GM19467 (cell line): Measurements from ENCODE around the gene SMIM22.
A peak's percentile ranks its signal among the peaks of the same experiment; 100 is the strongest.
"Not testable (repeated sequence)": the region's sequence is repeated elsewhere in the genome, so short reads cannot be mapped to it uniquely, and the experiment has no call there.

Source experiments
- ATAC-seq: cut with Tn5 transposase; IDR thresholded peaks from one replicate; pipeline ENCODE4 v1.9.1; 2021; ENCODE audit warnings: mild to moderate bottlenecking, moderate library complexity; ENCODE audit not compliant: unreplicated experiment

The SMIM22 gene

DNA sequence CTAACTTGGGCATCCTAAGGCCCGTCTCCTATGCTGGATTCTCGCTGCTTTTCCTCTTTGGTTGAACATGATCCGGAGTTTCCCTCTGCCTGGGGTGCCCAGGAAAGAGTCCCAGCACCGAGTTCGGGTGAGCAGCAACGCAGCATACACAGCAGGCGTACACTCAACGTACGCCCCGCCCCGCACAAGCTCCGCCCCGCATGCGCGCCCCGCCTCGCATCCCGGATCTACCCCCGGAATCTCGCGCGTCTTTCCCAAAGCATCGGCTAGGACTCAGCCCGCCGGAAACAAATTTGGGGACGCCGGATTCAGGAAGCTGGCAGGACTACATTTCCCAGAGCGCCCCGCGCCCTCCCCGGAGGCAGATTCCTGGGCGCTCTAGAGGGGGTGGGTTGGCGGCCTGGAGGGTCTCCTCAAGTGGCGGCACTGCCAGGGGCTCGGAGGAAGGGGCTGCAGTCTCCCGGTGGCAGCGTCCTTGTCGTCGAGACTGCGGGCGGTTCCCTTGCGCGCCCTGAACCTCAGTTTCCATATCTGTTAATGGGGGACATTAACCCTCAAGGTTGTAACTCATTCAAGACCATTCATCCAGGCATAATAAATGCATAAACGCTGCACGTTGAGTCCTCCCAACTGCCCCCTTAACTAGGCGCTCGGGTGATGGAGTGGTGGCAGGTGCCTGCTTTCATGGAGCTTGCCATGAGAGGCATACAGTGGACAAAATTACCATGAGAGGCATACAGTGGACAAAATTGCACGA, 26.4 kb upstream of the SMIM22 start:
- ATAC-seq: peak; percentile 68

DNA sequence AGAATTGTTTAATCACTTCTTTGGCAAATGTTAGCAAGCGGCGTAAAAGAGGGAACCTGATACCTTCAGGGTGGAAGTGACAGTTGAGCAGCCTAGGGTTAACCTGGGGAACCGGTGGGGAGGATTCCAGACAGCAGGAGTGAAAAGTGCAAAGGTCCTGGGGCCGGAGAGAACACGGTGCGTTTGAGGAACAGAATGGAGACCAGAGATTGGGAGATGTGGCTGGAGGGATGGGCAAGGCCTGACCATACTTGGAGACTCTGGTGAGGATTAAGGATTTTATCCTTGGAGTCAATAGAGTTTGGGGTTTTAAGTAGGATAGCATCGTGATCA, 25.9 kb upstream of the SMIM22 start:
- no peak for ATAC-seq

DNA sequence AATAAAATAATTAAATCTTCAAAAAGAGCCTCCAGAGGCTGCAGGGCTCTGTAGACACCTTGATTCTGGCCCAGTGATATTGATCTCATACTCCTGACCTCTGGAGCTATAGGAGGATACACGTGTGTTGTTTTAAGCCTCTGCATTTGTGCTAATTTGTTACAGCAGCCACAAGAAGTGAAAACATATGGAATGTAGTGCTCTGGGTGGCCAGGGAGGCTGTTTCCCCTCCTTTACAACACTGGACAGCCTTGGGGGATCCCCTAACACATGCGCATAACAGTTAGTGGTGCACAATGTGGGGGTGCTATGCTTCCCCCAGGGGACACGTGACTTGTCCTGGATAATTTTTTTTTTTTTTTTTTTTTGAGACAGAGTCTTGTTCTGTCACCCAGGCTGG, 23.5 kb upstream of the SMIM22 start:
- no peak for ATAC-seq

DNA sequence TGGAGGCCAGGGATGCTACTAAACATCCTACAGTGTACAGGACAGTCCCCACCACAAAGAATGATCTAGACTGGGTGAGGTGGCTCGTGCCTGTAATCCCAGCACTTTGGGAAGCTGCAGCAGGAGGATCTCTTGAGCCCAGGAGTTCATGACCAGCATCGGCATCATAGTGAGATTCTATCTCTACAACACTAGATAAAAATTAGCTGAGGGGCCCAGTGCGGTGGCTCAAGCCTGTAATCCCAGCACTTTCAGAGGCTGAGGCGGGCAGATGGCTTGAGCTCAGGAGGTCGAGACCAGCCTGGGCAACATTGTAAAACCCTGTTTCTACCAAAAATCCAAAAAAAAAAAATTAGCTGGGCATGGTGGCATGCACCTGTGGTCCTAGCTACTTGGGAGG, 22.8 kb upstream of the SMIM22 start:
- no peak for ATAC-seq

DNA sequence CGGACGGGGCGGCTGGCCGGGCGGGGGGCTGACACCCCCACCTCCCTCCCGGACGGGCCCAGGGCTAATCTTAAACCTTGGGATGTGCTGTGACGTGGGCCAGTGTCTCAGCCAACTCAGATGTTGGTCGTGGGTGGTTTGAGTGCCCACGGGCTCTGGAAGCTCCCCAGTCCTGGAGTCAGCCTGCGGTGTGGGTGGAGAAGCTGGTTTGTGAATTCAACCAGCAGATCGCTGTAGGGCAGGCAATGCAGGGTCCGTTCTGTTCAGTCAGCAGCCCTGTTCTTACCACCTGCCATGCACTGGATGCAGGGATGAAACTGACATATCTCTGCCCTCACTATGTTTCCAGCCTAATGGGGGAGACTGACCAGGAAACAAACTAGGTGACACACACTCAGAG, 20.2 kb upstream of the SMIM22 start:
- no peak for ATAC-seq

DNA sequence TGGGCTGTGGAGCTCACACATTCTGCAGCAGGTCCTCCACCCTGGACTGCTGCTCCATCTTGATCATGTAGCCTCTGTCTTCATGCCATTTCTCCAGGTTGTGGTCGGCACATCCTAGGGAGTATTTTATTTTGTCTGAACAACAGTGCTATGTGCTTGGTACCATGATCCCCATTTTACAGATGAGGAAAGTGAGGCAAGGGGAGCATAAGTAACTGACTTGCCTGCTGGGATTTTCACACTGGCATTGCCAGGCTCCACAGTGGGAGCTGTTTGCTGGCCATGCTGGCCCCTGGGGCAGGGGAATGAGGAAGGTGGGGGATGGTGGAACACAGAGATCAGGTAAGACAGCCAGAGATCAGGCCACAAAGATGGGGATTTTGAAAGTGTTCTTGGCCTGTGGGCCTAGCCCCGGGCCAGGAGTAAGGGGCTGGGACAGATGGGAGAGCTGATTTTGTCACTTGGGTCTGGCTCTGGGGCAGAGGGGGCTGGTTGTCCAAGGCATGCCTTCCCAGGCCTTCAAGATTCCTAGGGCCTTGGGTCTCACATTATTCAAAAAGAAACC, 18.9 kb upstream of the SMIM22 start:
- no peak for ATAC-seq

DNA sequence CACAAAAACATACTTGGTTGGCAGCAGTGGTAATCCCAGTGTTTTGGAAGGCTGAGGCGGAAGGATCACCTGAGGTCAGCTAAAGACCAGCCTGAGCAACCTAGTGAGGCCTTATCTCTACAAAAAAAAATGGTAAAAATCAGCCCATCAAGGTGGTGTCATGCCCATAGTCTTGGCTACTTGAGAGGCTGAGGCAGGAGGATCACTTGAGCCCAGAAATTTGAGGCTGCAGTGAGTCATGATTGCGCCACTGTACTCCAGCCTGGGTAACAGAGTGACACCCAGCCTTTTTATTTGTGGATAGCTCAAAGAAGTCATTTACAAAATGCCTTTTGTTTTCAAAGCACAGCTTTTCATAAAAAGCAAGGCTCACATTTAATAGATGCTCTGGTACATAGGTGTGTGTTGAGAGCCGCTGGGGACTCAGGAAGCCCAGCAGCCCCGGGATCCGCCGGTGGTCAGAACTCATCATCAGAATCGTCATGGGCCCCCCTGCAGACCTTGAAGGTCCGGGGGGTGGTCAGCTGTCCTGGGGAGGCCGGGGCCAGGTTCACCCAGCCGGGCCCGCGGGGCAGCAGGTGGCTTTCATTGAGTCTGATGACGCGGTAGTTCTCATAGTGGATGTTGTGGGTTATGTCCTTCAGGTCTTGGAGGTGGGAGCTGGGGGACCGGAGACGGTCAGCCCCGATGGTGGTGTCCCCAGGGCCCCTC, 17.7 kb upstream of the SMIM22 start:
- no peak for ATAC-seq

DNA sequence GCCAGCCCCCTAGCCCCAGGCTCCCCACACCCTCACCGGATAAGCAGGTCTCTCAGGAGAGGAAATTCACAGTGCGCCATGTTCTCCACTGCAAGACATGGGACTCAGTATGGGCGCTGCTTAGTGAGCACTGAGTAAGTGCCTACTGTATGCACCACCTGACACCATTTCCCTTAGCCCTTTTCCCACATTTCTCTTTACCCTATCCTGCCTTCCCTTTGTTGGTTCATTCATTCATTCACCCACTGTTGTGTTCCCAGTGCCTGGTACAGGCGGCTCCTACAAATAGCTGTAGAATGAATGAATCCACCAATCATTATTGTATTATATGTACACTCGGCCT, 17.1 kb upstream of the SMIM22 start:
- no peak for ATAC-seq

DNA sequence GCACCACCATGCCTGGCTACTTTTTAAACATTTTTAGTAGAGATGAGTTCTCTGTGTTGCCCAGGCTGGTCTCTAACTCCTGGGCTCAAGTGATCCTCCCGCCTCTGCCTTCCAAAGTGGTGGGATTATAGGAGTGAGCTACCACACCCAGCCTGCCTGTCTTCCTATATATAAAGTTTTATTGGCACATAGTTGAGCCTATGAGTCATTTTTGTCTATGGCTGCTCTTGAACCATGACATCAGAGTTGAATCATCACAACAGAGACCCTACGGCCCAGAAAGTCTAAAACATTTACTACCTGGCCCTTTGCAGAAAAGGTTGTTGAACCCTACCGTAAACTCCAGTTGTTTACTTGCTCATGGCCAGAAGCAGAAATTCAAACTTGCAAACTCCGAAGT, 14.9 kb upstream of the SMIM22 start:
- ATAC-seq: no peak

DNA sequence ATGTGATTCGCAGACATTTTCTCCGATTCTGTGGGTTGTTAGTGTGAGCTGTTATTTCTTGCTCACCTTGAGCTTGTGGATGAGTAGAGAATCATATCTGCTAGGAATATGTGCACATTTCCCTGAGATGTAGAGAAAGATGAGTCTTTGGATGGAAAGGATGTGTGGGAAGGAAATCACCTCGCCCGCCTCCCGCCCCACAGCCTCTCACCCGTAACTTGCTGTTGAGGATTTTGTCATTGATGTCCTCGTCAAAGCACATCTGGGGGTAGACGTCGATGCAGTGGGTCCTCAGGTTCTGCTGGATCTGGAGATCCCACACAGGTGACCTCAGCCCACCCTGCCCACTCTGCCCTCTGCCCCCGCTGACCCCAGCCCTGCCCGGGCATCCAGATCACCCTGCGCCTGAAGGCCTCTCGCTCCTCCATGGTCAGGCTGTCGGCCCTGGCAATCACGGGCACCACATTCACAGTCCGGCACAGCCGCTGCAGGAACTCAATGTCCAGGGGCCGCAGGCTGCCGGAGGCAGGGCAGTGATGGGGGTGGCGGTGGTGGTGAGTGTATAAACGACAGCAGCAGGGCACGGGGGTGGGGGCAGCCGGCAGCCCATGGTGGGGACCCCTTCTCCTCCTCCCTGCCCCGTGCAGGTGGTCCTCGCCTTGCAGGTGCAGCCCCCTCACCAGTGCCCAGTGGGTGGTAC, 11.8 kb upstream of the SMIM22 start:
- no peak for ATAC-seq

DNA sequence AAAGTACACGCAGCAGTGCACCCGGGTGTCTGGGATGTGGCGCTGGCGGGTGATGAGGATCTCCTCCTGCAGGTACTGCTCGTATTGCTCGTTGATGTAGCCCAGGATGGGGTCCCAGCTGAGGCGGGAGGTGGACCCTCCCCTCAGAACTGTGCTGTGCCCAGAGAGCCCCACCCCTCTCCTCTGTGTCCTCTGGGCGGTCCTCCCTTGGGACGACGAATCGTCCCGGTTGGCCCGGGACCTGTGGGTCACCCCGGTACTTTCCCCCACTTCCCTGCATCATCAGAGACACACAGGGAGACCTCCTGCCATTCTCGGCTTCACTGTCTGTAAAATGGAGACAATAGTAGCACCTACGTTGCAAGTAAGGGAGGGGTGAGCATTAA, 11.2 kb upstream of the SMIM22 start:
- no peak for ATAC-seq

DNA sequence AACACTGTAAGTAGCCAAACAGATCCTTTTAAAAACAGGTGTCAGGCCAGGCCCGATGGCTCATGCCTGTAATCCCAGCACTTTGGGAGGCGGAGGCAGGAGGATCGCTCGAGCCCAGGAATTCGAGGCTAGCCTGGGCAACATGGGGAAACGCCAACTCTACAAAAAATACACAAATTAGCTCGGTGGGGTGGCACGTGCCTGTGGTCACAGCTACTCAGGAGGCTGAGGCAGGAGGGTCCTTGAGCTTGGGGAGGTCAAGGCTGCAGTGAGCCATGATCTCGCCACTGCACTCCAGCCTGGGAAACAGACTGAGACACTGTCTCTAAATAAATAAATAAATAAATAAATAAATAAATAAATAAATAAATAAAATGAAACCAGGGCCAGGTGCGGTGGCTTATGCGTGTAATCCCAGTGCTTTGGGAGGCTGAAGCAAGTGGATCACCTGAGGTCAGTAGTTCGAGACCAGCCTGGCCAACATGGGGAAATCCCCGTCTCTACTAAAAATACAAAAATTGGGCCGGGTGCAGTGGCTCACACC, 10.7 kb upstream of the SMIM22 start:
- ATAC-seq: not testable (repeated sequence)

DNA sequence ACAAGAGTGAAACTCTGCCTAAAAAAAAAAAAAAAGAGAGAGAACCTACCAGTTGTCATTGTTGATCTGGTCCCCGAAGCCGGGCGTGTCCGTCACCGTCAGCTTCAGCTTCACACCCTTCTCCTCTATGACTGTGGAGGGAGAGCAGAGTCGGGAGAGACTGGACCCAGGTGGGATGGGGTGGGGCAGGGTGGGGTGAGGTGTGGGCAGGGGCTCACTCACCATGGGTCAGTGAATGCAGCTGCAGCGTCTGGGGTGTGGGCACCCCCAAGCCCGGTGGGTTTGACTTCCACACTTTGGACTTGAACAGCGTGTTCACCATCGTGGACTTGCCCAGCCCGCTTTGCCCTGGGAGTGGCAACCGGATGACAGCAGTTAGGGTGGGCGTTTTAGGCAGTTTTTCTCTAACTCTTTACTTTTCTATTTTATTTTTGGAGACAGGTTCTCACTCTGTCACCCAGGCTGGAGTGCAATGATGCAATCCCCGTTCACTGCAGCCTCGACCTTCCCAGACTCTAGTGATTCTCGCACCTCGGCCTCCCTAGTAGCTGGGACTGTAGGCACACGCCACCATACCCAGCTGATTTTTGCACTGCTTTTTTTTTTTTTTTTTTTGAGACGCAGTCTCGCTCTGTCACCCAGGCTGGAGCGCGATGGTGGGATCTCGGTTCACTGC, 9.3 kb upstream of the SMIM22 start:
- no peak for ATAC-seq

DNA sequence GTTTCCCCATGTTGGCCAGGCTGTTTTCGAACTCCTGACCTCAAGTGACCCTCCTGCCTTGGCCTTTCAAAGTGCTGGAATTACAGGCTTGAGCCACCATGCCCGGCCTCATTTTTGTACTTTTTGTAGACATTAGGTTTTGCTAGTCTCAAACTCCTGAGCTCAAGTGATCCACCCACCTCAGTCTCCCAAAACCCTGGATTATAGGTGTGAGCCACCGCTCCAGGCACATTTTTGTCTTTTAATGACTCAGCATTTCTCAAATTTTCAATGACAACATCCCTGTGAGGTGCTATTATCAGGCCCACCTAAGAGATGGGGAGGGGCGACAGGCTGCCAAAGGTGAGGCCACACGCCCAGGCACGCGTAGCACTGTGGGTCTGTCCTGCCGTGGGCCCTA, 8.1 kb upstream of the SMIM22 start:
- no peak for ATAC-seq

DNA sequence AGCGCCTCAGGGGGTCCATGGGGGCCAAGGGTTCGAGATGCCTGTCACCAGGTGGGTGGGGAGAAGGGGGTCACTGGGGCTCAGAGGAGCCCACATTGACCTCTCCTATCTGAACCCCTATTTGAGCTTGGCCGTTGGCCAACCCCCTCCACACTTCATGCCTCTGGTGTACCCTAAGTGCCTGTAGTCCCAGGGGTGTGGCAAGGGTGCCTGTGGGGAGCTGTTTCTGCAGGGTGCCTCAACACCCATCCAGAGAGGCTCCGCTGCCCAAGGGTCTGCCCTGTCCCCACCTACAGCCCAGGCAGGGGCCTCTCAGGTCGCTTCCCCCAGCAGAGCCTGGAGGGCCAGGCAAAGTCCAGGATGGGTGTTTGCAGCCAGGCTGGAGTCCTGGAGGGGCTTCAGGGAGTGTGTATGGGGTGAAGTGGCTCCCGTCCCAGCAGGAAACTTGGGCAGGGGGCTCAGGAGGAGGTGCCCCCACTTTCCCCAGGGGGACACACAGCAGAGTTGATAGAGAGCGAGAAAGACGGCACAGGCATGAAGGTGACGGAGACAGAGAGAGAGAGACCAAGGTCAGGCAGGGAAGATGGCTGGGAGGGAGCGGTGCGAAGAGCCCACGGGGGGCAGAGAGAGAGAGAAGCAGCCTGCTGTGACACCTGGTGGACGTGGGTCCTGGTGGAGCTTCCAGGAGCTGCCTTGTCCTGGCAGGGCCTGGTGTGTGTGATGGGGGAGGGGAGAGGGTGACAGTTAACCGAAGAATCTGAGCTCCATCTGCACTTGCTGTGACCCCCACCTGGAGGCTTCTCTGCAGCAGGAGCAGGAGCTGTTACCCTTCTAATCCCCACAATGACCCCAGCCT, 7.3 kb upstream of the SMIM22 start, which contains the start of gene SEPTIN12:
Gene SEPTIN12, minus strand, starts transcription at position 719 of the 856 bp plus-strand sequence. Its CDS starts 700 bp downstream, at position 19.
- ATAC-seq: no peak

DNA sequence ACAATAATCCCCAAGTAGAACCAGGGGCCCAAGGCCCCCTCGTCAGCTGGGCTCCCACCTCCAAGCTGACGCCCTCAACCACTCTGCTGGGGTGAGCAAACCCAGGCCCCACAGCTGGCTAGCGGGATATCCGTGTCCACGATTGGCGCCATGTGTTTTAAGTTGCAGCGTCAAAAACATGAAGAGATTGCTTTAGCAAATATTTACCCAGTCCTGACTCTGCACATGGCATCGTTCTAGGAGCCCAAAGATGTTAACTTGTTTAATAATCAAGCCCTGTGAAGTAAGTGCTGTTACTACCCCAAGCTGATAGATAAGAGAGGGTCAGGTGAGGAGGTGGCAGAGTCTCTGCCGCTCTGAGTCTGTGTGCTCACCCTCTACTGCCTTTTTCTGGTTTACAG, 6.7 kb upstream of the SMIM22 start:
- ATAC-seq: no peak

DNA sequence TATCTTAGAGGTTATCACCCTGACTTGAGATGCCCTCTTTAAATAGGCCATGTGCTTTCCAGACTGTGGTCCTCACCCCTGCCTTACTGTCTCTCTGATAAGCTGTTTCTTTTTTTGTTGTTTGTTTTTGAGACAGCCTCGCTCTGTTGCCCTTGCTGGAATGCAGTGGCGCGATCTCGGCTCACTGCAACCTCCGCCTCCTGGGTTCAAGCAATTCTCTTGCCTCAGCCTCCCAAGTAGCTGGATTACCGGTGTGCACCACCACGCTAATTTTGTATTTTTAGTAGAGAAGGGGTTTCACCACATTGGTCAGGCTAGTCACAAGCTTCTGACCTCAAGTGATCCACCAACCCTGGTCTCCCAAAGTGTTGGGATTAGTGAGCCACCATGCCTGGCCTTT, 6.3 kb upstream of the SMIM22 start:
- ATAC-seq: no peak

DNA sequence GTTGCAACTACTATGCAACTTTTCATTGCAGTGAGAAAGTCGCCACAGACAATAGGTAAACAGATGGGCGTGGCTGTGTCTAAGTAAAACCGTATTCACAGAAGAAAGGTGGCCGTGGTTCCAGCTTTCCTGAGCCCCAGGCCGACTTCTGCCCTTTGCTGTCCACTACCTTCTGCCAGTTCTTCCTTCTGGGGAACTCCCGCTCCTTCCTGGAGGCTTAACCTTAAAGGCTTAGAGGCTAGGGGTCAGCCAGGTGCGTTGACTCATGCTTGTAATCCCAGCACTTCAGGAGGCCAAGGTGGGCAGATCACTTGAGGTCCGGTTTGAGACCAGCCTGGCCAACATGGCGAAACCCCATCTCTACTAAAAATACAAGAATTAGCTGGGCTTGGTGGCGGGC, 4.9 kb upstream of the SMIM22 start:
- no peak for ATAC-seq

DNA sequence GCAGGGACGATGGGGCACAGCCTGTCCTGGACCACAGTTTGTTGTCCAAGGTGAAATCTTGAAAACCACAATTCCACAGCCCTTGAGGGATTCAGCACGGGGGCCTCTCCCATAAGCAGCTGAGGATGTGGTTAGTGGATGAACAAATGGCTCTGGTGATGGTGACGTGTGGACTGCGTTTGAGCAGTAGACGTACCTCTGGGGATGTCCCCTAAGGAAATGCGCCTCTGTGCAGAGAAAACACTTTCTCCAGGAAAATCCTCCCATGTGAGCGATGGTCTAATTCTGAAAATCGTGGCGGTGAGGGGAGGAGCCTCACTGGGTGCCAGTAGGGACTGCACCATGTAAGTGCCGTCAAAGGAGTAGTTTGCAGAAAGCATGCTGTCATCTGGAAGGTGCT, 4.3 kb upstream of the SMIM22 start:
- ATAC-seq: no peak

DNA sequence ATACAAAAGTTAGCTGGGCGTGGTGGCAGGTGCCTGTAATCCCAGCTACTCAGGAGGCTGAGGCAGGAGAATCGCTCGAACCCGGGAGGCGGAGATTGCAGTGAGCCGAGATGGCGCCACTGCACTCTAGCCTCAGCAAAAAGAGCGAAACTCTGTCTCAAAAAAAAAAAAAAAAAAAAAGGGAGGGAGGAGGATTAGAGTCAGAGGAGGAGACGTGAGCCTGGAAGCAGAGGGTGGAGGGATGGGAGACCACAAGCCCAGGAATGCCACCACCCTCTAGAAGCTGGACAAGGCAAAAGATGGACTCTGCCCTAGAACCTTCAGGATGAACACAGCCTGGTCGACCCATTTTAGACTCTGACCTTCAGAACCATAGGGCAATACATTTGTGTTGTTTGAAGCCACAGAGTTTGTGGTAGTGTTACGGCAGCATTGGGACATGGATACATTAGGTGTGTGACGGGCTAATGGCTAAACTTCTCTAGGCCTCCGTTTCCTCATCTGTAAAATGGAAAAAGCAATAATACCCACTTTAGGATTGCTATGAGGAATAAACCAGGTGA, 2.1 kb upstream of the SMIM22 start:
- ATAC-seq: no peak
